ENCODE data around the gene RPS21. TPM values are rescaled to one million over a fixed set of nuclear protein-coding genes. Genes with fewer than 3 reads are reported as not detected.
A peak's percentile ranks its signal among the peaks of the same experiment; 100 is the strongest.

The RPS21 gene
- total and polyA plus RNA-seq, 2 of the 13 experiments (the other 11 are each of a cell fraction or from before 2014, with no cell fraction given): 2,647 to 11,063 TPM

- TF ChIP-seq CBX1 (IDR thresholded peaks at IDR 0.05; ENCODE audit: low read depth) (peak; percentile 94), MEIS1 (CRISPR knock-in tag; IDR thresholded peaks at IDR 0.05; ENCODE audit: borderline replicate concordance) (peak; percentile 42; the same call in 1 of the 2 replicates), RBAK (CRISPR knock-in tag; IDR thresholded peaks at IDR 0.05) (no peak), ZNF747 (CRISPR knock-in tag; IDR thresholded peaks at IDR 0.05; ENCODE audit: borderline replicate concordance) (peak; percentile 68), ZNF788 (CRISPR knock-in tag; IDR thresholded peaks at IDR 0.05; ENCODE audit: borderline replicate concordance) (peak; percentile 84), ZNF235 (CRISPR knock-in tag; IDR thresholded peaks at IDR 0.05; ENCODE audit: borderline replicate concordance) (peak; percentile 97; the same call in 1 of the 2 replicates), SKIL (CRISPR knock-in tag; IDR thresholded peaks at IDR 0.05; ENCODE audit: borderline replicate concordance) (peak; percentile 54; the same call in 1 of the 2 replicates), ZNF513 (CRISPR knock-in tag; conservative IDR thresholded peaks at IDR 0.05) (peak; percentile 96), KDM2A (CRISPR knock-in tag; IDR thresholded peaks at IDR 0.05; ENCODE audit: borderline replicate concordance, low read depth) (peak; percentile 97), XRCC5 (optimal IDR thresholded peaks at IDR 0.05; ENCODE audit: low read length) (peak; percentile 44), JARID2 (CRISPR knock-in tag; IDR thresholded peaks at IDR 0.05; ENCODE audit: insufficient replicate concordance) (no peak), NFKB2 (CRISPR knock-in tag; IDR thresholded peaks at IDR 0.05; ENCODE audit: borderline replicate concordance) (peak; percentile 90; the same call in 1 of the 2 replicates), ZNF367 (CRISPR knock-in tag; IDR thresholded peaks at IDR 0.05; ENCODE audit: borderline replicate concordance) (no peak), KLF6 (CRISPR knock-in tag; IDR thresholded peaks at IDR 0.05) (peak; percentile 94), SNAPC5 (CRISPR knock-in tag; IDR thresholded peaks at IDR 0.05; ENCODE audit: borderline replicate concordance) (no peak; the same call in 1 of the 2 replicates), IRF9 (CRISPR knock-in tag; IDR thresholded peaks at IDR 0.05; ENCODE audit: borderline replicate concordance) (peak; percentile 93), HOXA7 (CRISPR knock-in tag; IDR thresholded peaks at IDR 0.05) (peak; percentile 60; the same call in 1 of the 2 replicates), HOXA5 (CRISPR knock-in tag; IDR thresholded peaks at IDR 0.05) (peak; percentile 73), ZNF652 (CRISPR knock-in tag; IDR thresholded peaks at IDR 0.05; ENCODE audit: borderline replicate concordance, low read depth) (no peak), ZNF557 (CRISPR knock-in tag; IDR thresholded peaks at IDR 0.05) (no peak; the same call in 1 of the 2 replicates), ZNF558 (CRISPR knock-in tag; IDR thresholded peaks at IDR 0.05; ENCODE audit: borderline replicate concordance) (peak; percentile 82; the same call in 1 of the 2 replicates), NCOA1 (CRISPR knock-in tag; IDR thresholded peaks at IDR 0.05) (no peak)
- TF ChIP-seq, protein P1, sequence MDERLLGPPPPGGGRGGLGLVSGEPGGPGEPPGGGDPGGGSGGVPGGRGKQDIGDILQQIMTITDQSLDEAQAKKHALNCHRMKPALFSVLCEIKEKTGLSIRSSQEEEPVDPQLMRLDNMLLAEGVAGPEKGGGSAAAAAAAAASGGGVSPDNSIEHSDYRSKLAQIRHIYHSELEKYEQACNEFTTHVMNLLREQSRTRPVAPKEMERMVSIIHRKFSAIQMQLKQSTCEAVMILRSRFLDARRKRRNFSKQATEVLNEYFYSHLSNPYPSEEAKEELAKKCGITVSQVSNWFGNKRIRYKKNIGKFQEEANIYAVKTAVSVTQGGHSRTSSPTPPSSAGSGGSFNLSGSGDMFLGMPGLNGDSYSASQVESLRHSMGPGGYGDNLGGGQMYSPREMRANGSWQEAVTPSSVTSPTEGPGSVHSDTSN (CRISPR knock-in tag; IDR thresholded peaks at IDR 0.05): 0 out of 2 replicates have a peak, but pooled peaks have one; percentile 8
Observed at GRCh38 chr20:62386383-62387218, at the start of gene RPS21 (continued).

Data from HepG2 (cell line).